MCF 10A (cell line): ENCODE measurements around the gene SLC4A3. TPM values are rescaled to one million over a fixed set of nuclear protein-coding genes. Genes with fewer than 3 reads are reported as not detected.
"Not testable (repeated sequence)": the region's sequence is repeated elsewhere in the genome, so short reads cannot be mapped to it uniquely, and the experiment has no call there.

ENCODE experiments used
- BruUV-seq: library from RNA; stranded (reverse); fragments of 400-500 nt; replicated peaks from 2 replicates; lab custom pipeline; 2021; lab: Mats Ljungman, UMichigan
- CTCF ChIA-PET: fragments of 300-600 bp; sonication (Branson Sonifier 250); formaldehyde crosslinking; extraction: SDS; loops from one replicate; lab custom pipeline; 2021; ENCODE audit warnings: antibody characterized with exemption, inconsistent platforms; lab: Yijun Ruan, JAX
- POLR2A ChIA-PET: fragments of 300-600, 350-650 bp; sonication (Branson Sonifier 250); formaldehyde crosslinking; extraction: SDS; loops from one replicate; lab custom pipeline; 2020; ENCODE audit warnings: antibody characterized with exemption, inconsistent platforms; lab: Yijun Ruan, JAX
- DNase-seq: peaks from one replicate; pipeline ENCODE4 v3.0.0-alpha.2; 2018; ENCODE audit not compliant: unreplicated experiment
- H3K27ac Mint-ChIP-seq: one replicate; pipeline ENCODE4 v1.8.0; 2022; ENCODE audit warnings: mild to moderate bottlenecking, low read depth, mixed read lengths; ENCODE audit not compliant: unreplicated experiment
- H3K27me3 Mint-ChIP-seq: one replicate; pipeline ENCODE4 v1.8.0; 2022; ENCODE audit warnings: mixed read lengths; ENCODE audit not compliant: insufficient read depth, unreplicated experiment
- H3K36me3 Mint-ChIP-seq: one replicate; pipeline ENCODE4 v1.8.0; 2022; ENCODE audit warnings: mild to moderate bottlenecking, moderate library complexity, mixed read lengths; ENCODE audit not compliant: insufficient read depth, unreplicated experiment
- H3K4me1 Mint-ChIP-seq: one replicate; pipeline ENCODE4 v1.8.0; 2022; ENCODE audit warnings: mixed read lengths; ENCODE audit not compliant: insufficient read depth, unreplicated experiment
- H3K4me3 Mint-ChIP-seq: one replicate; pipeline ENCODE4 v1.8.0; 2022; ENCODE audit warnings: mild to moderate bottlenecking, moderate library complexity, mixed read lengths; ENCODE audit not compliant: unreplicated experiment
- H3K9me3 Mint-ChIP-seq: one replicate; pipeline ENCODE4 v1.8.0; 2022; ENCODE audit warnings: mixed read lengths; ENCODE audit not compliant: unreplicated experiment
- CTCF ChIP-seq: fragments of 200-600 bp; IDR thresholded peaks from one replicate; pipeline ENCODE4 v1.8.0; 2022; ENCODE audit warnings: antibody characterized with exemption, mild to moderate bottlenecking; ENCODE audit not compliant: unreplicated experiment
- intact Hi-C: fragments of 100-400 bp; cut with micrococcal nuclease; formaldehyde crosslinking; loops from 2 replicates; pipeline ENCODE4 v1.14.1; 2022
- total RNA-seq: library from RNA; stranded (reverse); gene quantifications from 2 replicates; pipeline ENCODE4 v1.2.3, GENCODE V29; 2022

The SLC4A3 gene
- total RNA-seq, 1 experiment from 2014 or later, result 4.7 TPM

- CTCF ChIA-PET, result interaction anchor here (0.7 to 12.7 kb wide), 5 partner anchors 9 to 1892 kb away, joined by 4 to 220 read pairs (median 4); no protein-coding TSS in a partner anchor
- peaks cover 6% of the 10 kb centered on the region for H3K36me3 Mint-ChIP-seq
- no peak for TF ChIP-seq CTCF
- H3K27ac Mint-ChIP-seq, result no peak overlapping the region
- no peak overlapping the region for H3K4me3 Mint-ChIP-seq
- intact Hi-C loops, result no loop called here
- POLR2A ChIA-PET, result interaction anchor here (4.4 to 6.0 kb wide), 2 partner anchors 36 to 138 kb away, joined by 38 to 64 read pairs; partner anchors contain the start of genes CHPF and TMEM198
- peaks cover 7% of the 10 kb centered on the region for H3K9me3 Mint-ChIP-seq
- no peaks in the 10 kb centered on the region for H3K27me3 Mint-ChIP-seq
- H3K4me1 Mint-ChIP-seq, result peaks cover 39% of the 10 kb centered on the region
- peak; percentile 51 for DNase-seq
- no TSS peak for BruUV-seq
Observed at GRCh38 chr2:219681694-219682300, 54.4 kb downstream of the SLC4A3 start.

- H3K27me3 Mint-ChIP-seq, intact Hi-C loops, H3K4me3 Mint-ChIP-seq, DNase-seq, H3K9me3 Mint-ChIP-seq, H3K27ac Mint-ChIP-seq, H3K36me3 Mint-ChIP-seq, BruUV-seq: not testable (repeated sequence)
- peaks cover 50% of the 10 kb centered on the region for H3K4me1 Mint-ChIP-seq
- POLR2A ChIA-PET, result interaction anchor here (0.8 to 6.0 kb wide), 5 partner anchors 16 to 540 kb away, joined by 3 to 64 read pairs (median 10); partner anchors contain the start of genes CHPF and TMEM198
- CTCF ChIA-PET, result interaction anchor here (0.5 to 12.7 kb wide), 4 partner anchors 43 to 414 kb away, joined by 3 to 220 read pairs (median 4); no protein-coding TSS in a partner anchor
Observed at GRCh38 chr2:219683474-219683873, 56.0 kb downstream of the SLC4A3 start.

- peak overlapping the region; percentile 95 for H3K27ac Mint-ChIP-seq
- H3K27me3 Mint-ChIP-seq, result no peaks in the 10 kb centered on the region
- peaks cover 6% of the 10 kb centered on the region for H3K36me3 Mint-ChIP-seq
- DNase-seq, result peak; percentile 95
- POLR2A ChIA-PET, result interaction anchor here (0.7 to 6.0 kb wide), 27 partner anchors 10 to 590 kb away, joined by 3 to 64 read pairs (median 5); partner anchors contain the start of genes CHPF, GMPPA, INHA and OBSL1
- peaks cover 7% of the 10 kb centered on the region for H3K9me3 Mint-ChIP-seq
- CTCF ChIA-PET, result interaction anchor here (0.7 to 12.7 kb wide), 5 partner anchors 14 to 164 kb away, joined by 3 to 220 read pairs (median 3); no protein-coding TSS in a partner anchor
- TSS peak; percentile 90 for BruUV-seq
- peak overlapping the region; percentile 76 for H3K4me3 Mint-ChIP-seq
- intact Hi-C loops, result loop anchor here (1.0 to 5.0 kb wide), 3 partner anchors 88 to 283 kb away; partner anchors contain the start of genes CHPF and STK11IP
- no peak for TF ChIP-seq CTCF
- H3K4me1 Mint-ChIP-seq, result peaks cover 60% of the 10 kb centered on the region
Observed at GRCh38 chr2:219684721-219685689, 57.6 kb downstream of the SLC4A3 start.

GRCh38 chr2:219687272-219687671 is 59.8 kb downstream of the SLC4A3 start:
- peak overlapping the region; percentile 95 for H3K27ac Mint-ChIP-seq
- peaks cover 4% of the 10 kb centered on the region for H3K9me3 Mint-ChIP-seq
- no peaks in the 10 kb centered on the region for H3K27me3 Mint-ChIP-seq
- DNase-seq, result no peak
- H3K4me1 Mint-ChIP-seq, result peaks cover 51% of the 10 kb centered on the region
- no TSS peak for BruUV-seq
- ChIA-PET POLR2A (interaction anchor here (1.1 to 5.0 kb wide), 3 partner anchors 12 to 144 kb away, joined by 4 to 61 read pairs (median 55); partner anchors contain the start of genes CHPF and TMEM198), CTCF (interaction anchor here (3.3 to 12.7 kb wide), 2 partner anchors 12 to 46 kb away, joined by 20 to 220 read pairs; no protein-coding TSS in a partner anchor)
- H3K36me3 Mint-ChIP-seq, result peaks cover 6% of the 10 kb centered on the region
- no peak for TF ChIP-seq CTCF
- peak overlapping the region; percentile 35 for H3K4me3 Mint-ChIP-seq
- intact Hi-C loops, result loop anchor here (5.0 kb wide), 2 partner anchors 90 to 285 kb away; partner anchors contain the start of gene STK11IP
